ENCODE results near the gene ASH1L. TPM values are rescaled to one million over a fixed set of nuclear protein-coding genes. Genes with fewer than 3 reads are reported as not detected.
A peak's percentile ranks its signal among the peaks of the same experiment; 100 is the strongest.

ASH1L gene
- total RNA-seq, 1 donor from 2014 or later: 36.0 TPM

DNA sequence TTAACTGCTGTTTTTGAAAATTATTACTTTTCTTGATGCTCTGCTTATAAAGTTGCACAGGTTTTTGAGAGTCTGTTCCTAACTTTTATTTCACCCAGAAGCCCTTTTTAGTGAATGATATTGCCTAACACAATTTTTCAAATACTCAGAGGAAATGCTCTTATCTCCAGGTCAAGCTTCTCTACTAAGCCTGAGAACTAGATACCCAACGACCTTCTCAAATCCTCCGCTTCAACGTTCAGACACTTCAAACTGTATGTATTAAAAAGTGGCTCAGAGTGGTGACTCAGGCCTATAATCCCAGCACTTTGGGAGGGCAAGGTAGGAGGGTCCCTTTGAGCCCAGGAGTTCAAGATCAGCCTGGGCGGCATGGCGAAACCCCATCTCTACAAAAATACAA is 88.5 kb downstream of the ASH1L start:
- Mint-ChIP-seq H3K27ac (ENCODE audit: unreplicated experiment) (no peak overlapping the region), H3K4me3 (ENCODE audit: unreplicated experiment) (no peak overlapping the region), H3K36me3 (ENCODE audit: low read depth) (peaks cover 11% of the 10 kb centered on the region), H3K9me3 (ENCODE audit: low read depth) (peaks cover 9% of the 10 kb centered on the region), H3K27me3 (ENCODE audit: low read depth) (no peaks in the 10 kb centered on the region), H3K4me1 (ENCODE audit: low read depth) (peaks cover 16% of the 10 kb centered on the region)
- DNase-seq (ENCODE audit: low spot score): no peak
- TF ChIP-seq, protein P1, sequence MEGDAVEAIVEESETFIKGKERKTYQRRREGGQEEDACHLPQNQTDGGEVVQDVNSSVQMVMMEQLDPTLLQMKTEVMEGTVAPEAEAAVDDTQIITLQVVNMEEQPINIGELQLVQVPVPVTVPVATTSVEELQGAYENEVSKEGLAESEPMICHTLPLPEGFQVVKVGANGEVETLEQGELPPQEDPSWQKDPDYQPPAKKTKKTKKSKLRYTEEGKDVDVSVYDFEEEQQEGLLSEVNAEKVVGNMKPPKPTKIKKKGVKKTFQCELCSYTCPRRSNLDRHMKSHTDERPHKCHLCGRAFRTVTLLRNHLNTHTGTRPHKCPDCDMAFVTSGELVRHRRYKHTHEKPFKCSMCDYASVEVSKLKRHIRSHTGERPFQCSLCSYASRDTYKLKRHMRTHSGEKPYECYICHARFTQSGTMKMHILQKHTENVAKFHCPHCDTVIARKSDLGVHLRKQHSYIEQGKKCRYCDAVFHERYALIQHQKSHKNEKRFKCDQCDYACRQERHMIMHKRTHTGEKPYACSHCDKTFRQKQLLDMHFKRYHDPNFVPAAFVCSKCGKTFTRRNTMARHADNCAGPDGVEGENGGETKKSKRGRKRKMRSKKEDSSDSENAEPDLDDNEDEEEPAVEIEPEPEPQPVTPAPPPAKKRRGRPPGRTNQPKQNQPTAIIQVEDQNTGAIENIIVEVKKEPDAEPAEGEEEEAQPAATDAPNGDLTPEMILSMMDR (IDR thresholded peaks at IDR 0.05): no peak

DNA sequence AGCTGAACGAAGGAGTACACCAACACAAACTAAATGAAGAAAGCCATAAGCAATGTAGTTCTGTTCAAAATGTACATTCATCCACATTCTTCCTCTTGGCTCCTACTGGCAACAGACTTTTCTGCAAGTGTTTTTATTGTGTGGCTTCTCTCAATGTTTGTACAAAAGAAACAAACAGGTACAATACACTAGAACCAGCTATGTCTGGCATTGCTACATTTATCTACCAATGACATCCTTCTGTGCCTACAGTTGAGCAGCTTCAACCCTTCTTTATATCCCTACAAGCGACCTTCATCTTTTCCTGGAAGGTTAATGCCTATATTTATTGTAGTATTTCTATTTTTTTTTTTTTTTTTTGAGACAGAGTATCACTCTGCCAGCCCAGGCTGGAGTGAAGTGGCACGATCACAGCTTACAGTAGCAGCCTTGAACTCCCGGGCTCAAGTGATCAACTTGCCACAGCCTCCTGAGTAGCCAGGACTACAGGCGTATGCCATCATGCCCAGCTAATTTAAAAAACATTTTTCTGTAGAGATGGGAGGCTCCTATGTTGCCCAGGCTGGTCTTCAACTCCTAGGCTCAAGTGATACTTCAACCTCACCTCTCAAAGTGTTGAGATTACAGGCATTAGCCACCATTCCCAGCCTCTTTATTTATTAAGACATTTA is 89.3 kb downstream of the ASH1L start:
- H3K27ac Mint-ChIP-seq (ENCODE audit: unreplicated experiment): peak overlapping the region; percentile 32
- peaks cover 9% of the 10 kb centered on the region for H3K36me3 Mint-ChIP-seq (ENCODE audit: low read depth)
- peaks cover 9% of the 10 kb centered on the region for H3K9me3 Mint-ChIP-seq (ENCODE audit: low read depth)
- H3K4me1 Mint-ChIP-seq (ENCODE audit: low read depth): peaks cover 12% of the 10 kb centered on the region
- no peak overlapping the region for H3K4me3 Mint-ChIP-seq (ENCODE audit: unreplicated experiment)
- DNase-seq (ENCODE audit: low spot score): no peak
- no peaks in the 10 kb centered on the region for H3K27me3 Mint-ChIP-seq (ENCODE audit: low read depth)
- TF ChIP-seq, protein P1 (IDR thresholded peaks at IDR 0.05): no peak

DNA sequence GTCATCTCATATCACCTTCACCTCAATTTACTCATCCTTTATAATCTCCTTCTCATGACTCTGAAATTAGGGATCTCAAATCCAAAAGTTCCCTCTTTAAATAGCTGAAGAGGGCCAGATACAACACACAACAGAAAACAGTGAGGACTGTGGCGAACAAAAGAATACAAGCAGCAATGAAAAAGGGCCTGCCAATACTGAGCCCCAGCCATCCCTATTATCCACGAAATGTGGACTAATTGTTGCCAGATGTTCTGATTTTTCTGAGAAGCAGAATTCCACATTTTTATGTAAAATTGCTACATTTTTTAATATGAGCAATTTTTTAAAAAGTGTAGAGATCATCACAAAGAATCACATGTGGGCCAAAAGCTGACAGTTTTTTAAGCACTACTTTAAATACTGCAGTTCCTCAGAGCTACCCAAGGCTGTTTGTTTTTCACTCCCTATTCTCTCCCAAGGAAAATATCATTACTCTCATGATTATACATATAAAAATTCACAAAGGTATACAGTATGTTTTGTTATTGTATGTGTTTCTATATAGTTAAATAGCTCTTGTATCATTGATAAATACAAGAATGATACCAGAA is 90.0 kb downstream of the ASH1L start:
- TF ChIP-seq, protein P1 (IDR thresholded peaks at IDR 0.05): no peak
- Mint-ChIP-seq H3K27me3 (ENCODE audit: low read depth) (no peaks in the 10 kb centered on the region), H3K4me3 (ENCODE audit: unreplicated experiment) (no peak overlapping the region), H3K36me3 (ENCODE audit: low read depth) (peaks cover 6% of the 10 kb centered on the region), H3K4me1 (ENCODE audit: low read depth) (peaks cover 19% of the 10 kb centered on the region), H3K9me3 (ENCODE audit: low read depth) (peaks cover 9% of the 10 kb centered on the region), H3K27ac (ENCODE audit: unreplicated experiment) (no peak overlapping the region)
- DNase-seq (ENCODE audit: low spot score): no peak

DNA sequence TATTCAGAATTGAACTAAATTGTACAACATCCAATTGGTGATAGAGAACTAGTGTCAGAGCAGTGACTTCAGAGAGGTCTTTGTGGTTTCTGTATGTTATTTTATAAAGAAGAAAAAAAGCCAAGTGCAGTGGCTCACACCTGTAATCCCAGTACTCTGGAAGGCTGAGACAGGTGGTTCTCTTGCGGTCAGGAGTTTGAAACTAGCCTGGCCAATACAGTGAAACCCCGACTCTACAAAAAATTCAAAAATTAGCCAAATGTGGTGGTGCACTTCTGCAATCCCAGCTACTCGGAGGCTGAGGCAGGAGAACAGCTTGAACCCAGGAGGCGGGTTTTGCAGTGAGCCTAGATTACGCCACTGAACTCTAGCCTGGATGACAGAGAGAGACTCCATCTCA is 90.7 kb downstream of the ASH1L start:
- no peak for DNase-seq (ENCODE audit: low spot score)
- Mint-ChIP-seq H3K27me3 (ENCODE audit: low read depth) (no peaks in the 10 kb centered on the region), H3K4me1 (ENCODE audit: low read depth) (peaks cover 26% of the 10 kb centered on the region), H3K27ac (ENCODE audit: unreplicated experiment) (no peak overlapping the region), H3K36me3 (ENCODE audit: low read depth) (peaks cover 6% of the 10 kb centered on the region), H3K4me3 (ENCODE audit: unreplicated experiment) (no peak overlapping the region), H3K9me3 (ENCODE audit: low read depth) (peaks cover 9% of the 10 kb centered on the region)
- TF ChIP-seq, protein P1 (IDR thresholded peaks at IDR 0.05): no peak

DNA sequence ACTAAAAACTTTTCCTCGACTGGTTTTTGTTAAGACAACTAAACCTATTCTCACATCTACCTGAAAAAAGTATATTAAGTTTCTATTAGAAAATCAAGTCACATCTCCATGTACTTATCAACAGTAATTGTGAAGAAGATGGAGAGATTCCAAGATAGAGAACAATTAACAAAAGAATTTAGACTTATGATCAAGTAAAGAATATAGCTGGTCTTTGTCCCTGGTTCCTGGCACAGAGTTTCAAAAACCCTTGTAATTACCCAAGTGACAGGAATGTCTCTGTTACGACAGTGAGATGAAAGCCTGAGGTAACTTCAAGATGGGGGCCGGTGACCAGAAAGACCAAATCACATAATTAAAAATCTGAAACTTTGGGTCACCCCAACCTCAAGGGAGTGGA is 91.6 kb downstream of the ASH1L start:
- peaks cover 6% of the 10 kb centered on the region for H3K36me3 Mint-ChIP-seq (ENCODE audit: low read depth)
- no peaks in the 10 kb centered on the region for H3K27me3 Mint-ChIP-seq (ENCODE audit: low read depth)
- H3K4me3 Mint-ChIP-seq (ENCODE audit: unreplicated experiment): no peak overlapping the region
- TF ChIP-seq, protein P1 (IDR thresholded peaks at IDR 0.05): no peak
- H3K27ac Mint-ChIP-seq (ENCODE audit: unreplicated experiment): no peak overlapping the region
- no peak for DNase-seq (ENCODE audit: low spot score)
- peaks cover 9% of the 10 kb centered on the region for H3K9me3 Mint-ChIP-seq (ENCODE audit: low read depth)
- peaks cover 35% of the 10 kb centered on the region for H3K4me1 Mint-ChIP-seq (ENCODE audit: low read depth)
